ENCODE measurements around the gene FBF1. TPM values are rescaled to one million over a fixed set of nuclear protein-coding genes. Genes with fewer than 3 reads are reported as not detected.

The FBF1 gene
- total RNA-seq, 1 experiment from 2014 or later: 8.3 TPM

DNA sequence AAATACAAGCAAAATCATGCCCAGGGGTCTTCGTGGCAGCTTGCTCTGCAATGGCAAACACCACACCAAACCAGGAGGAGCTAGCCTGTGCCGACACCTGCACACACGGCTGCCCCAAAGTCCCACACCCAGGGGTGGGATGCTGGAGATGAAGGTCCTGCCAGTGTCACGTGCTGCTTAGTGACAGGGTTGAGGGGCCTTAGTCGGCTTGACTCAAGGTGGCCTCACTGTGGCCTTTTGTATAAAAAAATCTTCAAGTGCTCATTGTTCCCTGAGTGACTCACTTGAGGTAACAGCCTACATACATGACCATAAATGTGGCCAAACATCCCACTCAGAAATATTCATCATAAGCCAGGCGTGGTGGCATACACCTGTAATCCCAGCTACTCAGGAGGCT is 51.4 kb downstream of the FBF1 start:
- TF ChIP-seq, protein P1, sequence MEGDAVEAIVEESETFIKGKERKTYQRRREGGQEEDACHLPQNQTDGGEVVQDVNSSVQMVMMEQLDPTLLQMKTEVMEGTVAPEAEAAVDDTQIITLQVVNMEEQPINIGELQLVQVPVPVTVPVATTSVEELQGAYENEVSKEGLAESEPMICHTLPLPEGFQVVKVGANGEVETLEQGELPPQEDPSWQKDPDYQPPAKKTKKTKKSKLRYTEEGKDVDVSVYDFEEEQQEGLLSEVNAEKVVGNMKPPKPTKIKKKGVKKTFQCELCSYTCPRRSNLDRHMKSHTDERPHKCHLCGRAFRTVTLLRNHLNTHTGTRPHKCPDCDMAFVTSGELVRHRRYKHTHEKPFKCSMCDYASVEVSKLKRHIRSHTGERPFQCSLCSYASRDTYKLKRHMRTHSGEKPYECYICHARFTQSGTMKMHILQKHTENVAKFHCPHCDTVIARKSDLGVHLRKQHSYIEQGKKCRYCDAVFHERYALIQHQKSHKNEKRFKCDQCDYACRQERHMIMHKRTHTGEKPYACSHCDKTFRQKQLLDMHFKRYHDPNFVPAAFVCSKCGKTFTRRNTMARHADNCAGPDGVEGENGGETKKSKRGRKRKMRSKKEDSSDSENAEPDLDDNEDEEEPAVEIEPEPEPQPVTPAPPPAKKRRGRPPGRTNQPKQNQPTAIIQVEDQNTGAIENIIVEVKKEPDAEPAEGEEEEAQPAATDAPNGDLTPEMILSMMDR (conservative IDR thresholded peaks at IDR 0.05): no peak
- no peaks in the 10 kb centered on the region; the same call in 1 of the 2 replicates for H3K4me1 ChIP-seq (ENCODE audit: insufficient read depth, low read length)
- peaks cover 1% of the 10 kb centered on the region for H3K27me3 Mint-ChIP-seq (ENCODE audit: low read depth)

More for the DNA sequence above, 51.4 kb downstream of the FBF1 start:
- no peak for DNase-seq
- Histone ChIP-seq H4K5ac (ENCODE audit: insufficient read length, low read depth, low read length) (no peak overlapping the region), H3K27ac (ENCODE audit: insufficient read length, low read depth, low read length) (no peak overlapping the region), H3K23me2 (ENCODE audit: insufficient read length, low read depth, low read length, poor library complexity, severe bottlenecking) (no peaks in the 10 kb centered on the region), H3T11ph (ENCODE audit: low read length) (no peak overlapping the region), H3K23ac (ENCODE audit: insufficient read length, low read depth, low read length) (no peak overlapping the region), H4K8ac (replicated peaks; ENCODE audit: insufficient read length, low read depth, low read length) (no peak overlapping the region), H2BK5ac (ENCODE audit: insufficient read length, low read length) (no peak overlapping the region), H2BK12ac (ENCODE audit: insufficient read length, low read depth, low read length) (no peak overlapping the region), H4K91ac (ENCODE audit: insufficient read length, low read depth, low read length) (no peak overlapping the region), H3K4me2 (ENCODE audit: insufficient read depth, insufficient read length, low read length) (no peak overlapping the region), H3K18ac (ENCODE audit: insufficient read length, low read depth, low read length) (no peak overlapping the region), H3K9ac (ENCODE audit: extremely low read depth, insufficient read length, low read length) (no peak overlapping the region), H3K9me3 (ENCODE audit: control insufficient read depth, low read depth, low read length) (no peaks in the 10 kb centered on the region), H3K27me3 (ENCODE audit: insufficient read depth, low read length) (no peaks in the 10 kb centered on the region), H3K14ac (ENCODE audit: insufficient read depth, low read length) (no peak overlapping the region), H2AK5ac (ENCODE audit: insufficient read length, low read length) (no peak overlapping the region), H3K4ac (ENCODE audit: low read depth, low read length) (no peak overlapping the region), H3K56ac (ENCODE audit: insufficient read length, low read depth, low read length) (no peak overlapping the region), H2BK15ac (ENCODE audit: low read depth, low read length) (no peak overlapping the region), H2AFZ (ENCODE audit: low read length) (no peak overlapping the region), H3K79me1 (ENCODE audit: insufficient read depth, low read depth, low read length, poor library complexity, severe bottlenecking) (no peaks in the 10 kb centered on the region), H4K20me1 (ENCODE audit: control insufficient read depth, insufficient read depth, insufficient read length) (no peaks in the 10 kb centered on the region), H2BK120ac (ENCODE audit: low read depth, low read length, poor library complexity, severe bottlenecking) (no peak overlapping the region), H2BK20ac (ENCODE audit: low read depth, low read length, poor library complexity, severe bottlenecking) (no peak overlapping the region), H3K79me2 (ENCODE audit: insufficient read depth, low read length) (no peaks in the 10 kb centered on the region)
- Mint-ChIP-seq H3K4me1 (peaks cover 8% of the 10 kb centered on the region in 2 experiments), H3K9me3 (no peaks in the 10 kb centered on the region), H3K36me3 (ENCODE audit: insufficient read depth in 1 of 3, low read depth in 3 of 3) (peaks cover 7 to 28% (median 23%) of the 10 kb centered on the region in 3 experiments; a peak in 6 of 7 replicates), H3K27ac (no peak overlapping the region), H3K4me3 (no peak overlapping the region)
- WGBS (ENCODE audit: extremely low coverage, insufficient read length, low lambda C conversion rate): no CpG with 5 or more reads among the region's 6 CpGs

Measured in H9 (cell line).